Kidney epithelial cell (primary cell): ENCODE results near the gene MAGEF1. TPM values are rescaled to one million over a fixed set of nuclear protein-coding genes. Genes with fewer than 3 reads are reported as not detected.

Source experiments
- DNase-seq: peaks from one replicate; pipeline ENCODE4 v3.0.0-alpha.2; 2010; ENCODE audit warnings: low read depth
- H3K27me3 ChIP-seq: 2 replicates; pipeline ENCODE4 v1.6.0; 2011; ENCODE audit warnings: low read length; ENCODE audit not compliant: control insufficient read depth, insufficient read depth
- H3K36me3 ChIP-seq: 2 replicates; pipeline ENCODE4 v1.5.1; 2011; ENCODE audit warnings: low read length; ENCODE audit not compliant: control insufficient read depth, insufficient read depth
- H3K4me3 ChIP-seq: 2 replicates; pipeline ENCODE4 v1.5.1; 2011; ENCODE audit warnings: low read depth, mild to moderate bottlenecking, control low read depth, low read length
- total RNA-seq: library from RNA; depleted of rRNA; stranded (reverse); fragments of >200 nt; gene quantifications from 2 replicates; pipeline ENCODE4 v1.2.3, GENCODE V29; 2015
- TF ChIP-seq, protein P1 (sequence below): IDR thresholded peaks from 2 replicates; pipeline ENCODE4 v1.5.1; 2011; ENCODE audit warnings: mild to moderate bottlenecking, moderate library complexity, low read length, control low read depth, inconsistent platforms; ENCODE audit not compliant: insufficient read depth, poor library complexity, severe bottlenecking

The MAGEF1 gene
- total RNA-seq, 1 donor from 2014 or later = 48.0 TPM

DNA sequence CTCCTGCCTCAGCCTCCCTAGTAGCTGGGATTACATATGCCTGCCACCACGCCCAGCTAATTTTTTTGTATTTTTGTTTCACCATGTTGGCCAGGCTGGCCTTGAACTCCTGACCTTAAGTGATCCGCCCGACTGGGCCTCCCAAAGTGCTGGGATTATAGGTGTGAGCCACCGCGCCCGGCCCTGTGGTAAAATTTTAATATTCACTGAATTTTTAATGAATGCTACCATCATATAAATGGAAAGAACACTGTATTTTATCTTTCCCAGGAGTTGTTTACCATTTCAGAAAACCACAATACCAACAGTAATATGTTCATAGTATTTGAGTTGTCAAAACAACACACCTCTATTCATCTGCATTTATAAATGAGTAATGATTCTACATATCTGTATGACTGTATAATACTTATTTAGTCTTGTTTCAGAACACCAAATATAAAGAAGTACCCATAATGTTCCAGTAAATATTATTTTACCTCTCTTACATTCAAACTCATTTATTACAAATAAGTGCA lies 16.2 kb upstream of the MAGEF1 start:
- Histone ChIP-seq H3K36me3 (no peaks in the 10 kb centered on the region), H3K27me3 (peaks cover 4% of the 10 kb centered on the region), H3K4me3 (no peak overlapping the region)
- TF ChIP-seq, protein P1, sequence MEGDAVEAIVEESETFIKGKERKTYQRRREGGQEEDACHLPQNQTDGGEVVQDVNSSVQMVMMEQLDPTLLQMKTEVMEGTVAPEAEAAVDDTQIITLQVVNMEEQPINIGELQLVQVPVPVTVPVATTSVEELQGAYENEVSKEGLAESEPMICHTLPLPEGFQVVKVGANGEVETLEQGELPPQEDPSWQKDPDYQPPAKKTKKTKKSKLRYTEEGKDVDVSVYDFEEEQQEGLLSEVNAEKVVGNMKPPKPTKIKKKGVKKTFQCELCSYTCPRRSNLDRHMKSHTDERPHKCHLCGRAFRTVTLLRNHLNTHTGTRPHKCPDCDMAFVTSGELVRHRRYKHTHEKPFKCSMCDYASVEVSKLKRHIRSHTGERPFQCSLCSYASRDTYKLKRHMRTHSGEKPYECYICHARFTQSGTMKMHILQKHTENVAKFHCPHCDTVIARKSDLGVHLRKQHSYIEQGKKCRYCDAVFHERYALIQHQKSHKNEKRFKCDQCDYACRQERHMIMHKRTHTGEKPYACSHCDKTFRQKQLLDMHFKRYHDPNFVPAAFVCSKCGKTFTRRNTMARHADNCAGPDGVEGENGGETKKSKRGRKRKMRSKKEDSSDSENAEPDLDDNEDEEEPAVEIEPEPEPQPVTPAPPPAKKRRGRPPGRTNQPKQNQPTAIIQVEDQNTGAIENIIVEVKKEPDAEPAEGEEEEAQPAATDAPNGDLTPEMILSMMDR = no peak
- DNase-seq = no peak

DNA sequence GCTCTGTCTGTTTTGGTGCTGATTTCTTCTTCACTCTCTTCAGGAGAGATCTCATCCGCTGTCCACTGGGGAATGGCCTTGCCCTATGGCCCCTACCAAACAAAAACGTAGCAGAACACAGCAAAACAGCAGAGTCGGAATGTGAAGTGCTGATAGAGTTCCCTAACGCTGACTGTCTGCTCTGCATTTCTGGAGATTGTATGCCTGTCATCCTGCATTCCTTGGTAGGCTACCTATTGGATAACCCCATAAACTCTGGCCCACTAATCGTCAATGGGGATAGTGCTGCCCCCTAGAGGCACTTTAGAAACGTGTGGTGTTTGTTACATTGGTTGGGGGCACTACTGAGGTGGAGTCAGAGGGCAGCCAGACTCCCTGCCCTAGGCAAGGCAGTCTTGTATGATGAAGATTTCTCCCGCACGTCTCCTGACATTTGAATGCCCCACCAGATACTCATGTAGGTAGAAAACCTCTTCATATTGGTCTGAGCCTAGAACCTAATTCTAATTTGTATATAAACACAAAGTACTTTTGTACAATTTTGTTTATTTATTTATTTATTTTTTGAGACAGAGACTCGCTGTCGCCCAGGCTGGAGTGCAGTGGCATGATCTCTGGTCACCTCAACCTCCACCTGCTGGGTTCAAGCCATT lies 15.6 kb upstream of the MAGEF1 start:
- TF ChIP-seq, protein P1 = peak; percentile 79
- peak; percentile 37 for DNase-seq
- peaks cover 4% of the 10 kb centered on the region for H3K27me3 ChIP-seq
- H3K4me3 ChIP-seq = no peak overlapping the region
- no peaks in the 10 kb centered on the region for H3K36me3 ChIP-seq

DNA sequence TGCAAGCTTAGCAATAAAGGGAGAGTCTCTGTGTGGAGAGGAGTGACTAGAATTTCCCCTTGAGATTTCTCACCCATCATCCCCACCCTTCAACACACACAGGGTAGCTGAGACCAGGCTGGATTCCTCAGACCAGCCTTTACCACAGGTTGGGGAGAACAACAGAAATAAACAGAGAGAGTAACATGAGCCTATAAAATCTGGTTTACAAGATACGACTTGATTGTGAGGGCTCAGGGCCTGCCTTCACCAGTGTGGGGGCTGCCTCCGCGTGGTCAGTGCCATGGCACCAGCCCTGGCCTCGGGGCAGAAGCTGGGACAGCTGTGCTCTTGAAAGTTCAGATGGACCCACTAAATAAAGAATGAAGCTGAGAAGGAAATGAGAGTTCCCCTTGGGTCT lies 14.6 kb upstream of the MAGEF1 start:
- no peaks in the 10 kb centered on the region for H3K36me3 ChIP-seq
- peaks cover 4% of the 10 kb centered on the region for H3K27me3 ChIP-seq
- DNase-seq = no peak
- H3K4me3 ChIP-seq = no peak overlapping the region
- TF ChIP-seq, protein P1 = no peak

DNA sequence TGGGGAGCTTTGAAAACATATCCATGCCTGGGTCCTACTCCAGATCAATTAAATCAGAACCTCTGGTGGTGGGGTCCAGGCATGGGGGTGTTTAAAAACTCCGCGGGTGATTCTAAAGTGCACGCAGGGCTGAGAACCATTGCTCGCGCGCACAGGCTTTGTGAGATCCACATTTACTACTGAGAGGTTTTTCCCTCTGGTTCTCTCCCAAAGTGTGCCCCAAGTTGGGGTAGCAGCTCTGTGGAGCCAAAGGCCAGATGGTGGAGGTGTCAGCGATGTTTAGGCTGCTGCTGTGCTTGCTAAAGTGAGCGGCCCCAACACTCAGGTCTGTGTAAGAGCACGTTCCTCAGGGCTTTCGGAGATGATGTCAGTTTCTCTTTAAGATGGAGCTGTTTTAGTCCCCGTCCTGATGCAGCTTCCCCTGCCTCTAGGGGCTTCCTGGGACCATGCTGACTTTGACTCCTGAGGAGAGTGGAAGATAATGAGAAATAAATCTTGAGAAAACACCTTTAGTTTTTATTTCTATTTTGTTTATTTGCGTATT lies 13.4 kb upstream of the MAGEF1 start:
- TF ChIP-seq, protein P1 = no peak

DNA sequence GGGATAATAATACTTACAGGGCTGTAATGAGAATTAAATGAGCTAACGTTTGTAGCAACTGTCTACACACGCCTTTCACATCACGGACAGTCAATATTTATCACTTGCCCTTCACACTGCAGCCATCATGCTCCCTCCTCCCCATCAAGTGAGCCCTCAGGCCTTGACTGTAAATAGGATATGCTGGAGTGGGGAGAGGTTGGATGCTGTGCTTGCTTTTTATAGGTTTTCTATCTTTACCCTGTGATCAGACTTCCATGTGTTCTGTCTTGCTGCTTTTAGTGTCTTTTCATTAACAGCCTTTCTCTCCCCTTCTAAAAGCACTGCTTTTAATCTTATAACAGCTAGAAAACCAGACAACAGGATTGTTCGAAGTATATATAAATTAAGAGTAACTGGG lies 12.8 kb upstream of the MAGEF1 start:
- Histone ChIP-seq H3K27me3 (no peaks in the 10 kb centered on the region), H3K36me3 (no peaks in the 10 kb centered on the region), H3K4me3 (no peak overlapping the region)
- DNase-seq = no peak
- TF ChIP-seq, protein P1 = no peak

More for the DNA sequence above, 13.4 kb upstream of the MAGEF1 start:
- Histone ChIP-seq H3K36me3 (no peaks in the 10 kb centered on the region), H3K27me3 (no peaks in the 10 kb centered on the region), H3K4me3 (no peak overlapping the region)
- no peak for DNase-seq
